HG03196 (cell line): ENCODE measurements around the gene GNB1L.
"Not testable (repeated sequence)": the region's sequence is repeated elsewhere in the genome, so short reads cannot be mapped to it uniquely, and the experiment has no call there.

Experiments used
- ATAC-seq: cut with Tn5 transposase; IDR thresholded peaks from one replicate; pipeline ENCODE4 v1.9.1; 2021; ENCODE audit not compliant: unreplicated experiment

Gene GNB1L

DNA sequence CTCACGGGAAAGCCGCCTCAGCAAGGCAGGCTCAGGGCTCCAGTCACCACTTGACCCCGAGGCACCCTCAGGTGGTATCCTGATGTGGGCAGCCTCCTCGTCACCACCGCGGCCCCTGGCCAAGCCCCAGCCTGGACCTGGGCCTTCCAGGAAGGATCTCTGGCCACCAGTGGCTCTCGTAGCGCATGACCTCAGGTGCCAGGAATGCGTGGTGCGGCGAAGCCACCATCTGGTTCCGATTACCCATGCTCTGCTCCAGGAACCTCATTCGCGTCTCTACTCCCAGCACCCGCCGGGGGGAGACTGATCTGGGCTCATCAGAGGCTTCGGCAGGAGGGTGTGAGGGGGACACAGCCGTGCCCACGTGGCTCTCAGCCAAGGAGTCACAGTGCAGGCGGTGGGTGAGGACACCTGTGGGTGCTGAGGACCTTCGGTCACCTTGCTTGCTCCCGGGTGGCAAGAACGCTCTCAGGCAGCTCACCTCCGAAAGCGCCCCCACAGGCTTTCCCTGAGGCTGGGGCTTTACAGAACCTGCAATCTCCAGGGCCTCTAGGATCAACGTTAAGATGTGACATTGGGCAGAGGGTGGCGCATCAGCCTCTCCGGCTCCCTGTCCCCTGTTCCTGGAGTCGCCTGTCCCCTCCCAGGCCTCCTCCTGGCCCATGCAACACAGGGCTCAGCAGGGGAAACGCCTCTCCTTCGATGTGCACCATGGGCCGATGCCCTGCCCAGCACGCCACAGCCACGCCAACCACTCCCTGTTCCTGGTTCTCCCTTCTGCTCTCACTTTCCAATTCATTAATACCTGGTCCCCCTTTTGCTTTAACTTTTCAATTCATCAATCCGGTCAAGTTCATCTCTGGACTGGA lies 55.1 kb downstream of the GNB1L start:
- ATAC-seq: no peak

DNA sequence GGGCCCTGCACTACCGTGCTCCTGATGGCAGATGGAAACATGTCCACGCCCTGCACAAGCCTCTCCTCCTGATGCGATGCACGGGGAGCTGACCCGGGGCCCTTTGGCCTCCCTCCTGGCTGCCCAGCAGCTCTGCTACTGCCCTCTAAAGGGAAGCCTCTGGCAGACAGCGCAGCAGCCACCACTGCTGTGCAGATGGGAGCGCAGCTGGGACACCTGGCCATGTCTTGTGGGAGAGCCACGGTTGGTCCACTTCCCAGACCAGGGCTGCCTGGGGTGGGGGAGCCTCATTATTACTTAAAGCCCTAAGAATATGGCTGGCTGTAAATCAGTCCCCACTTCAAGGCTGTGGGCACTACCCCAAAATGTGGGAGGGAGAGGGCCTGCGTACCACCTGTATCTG lies 55.8 kb downstream of the GNB1L start:
- no peak for ATAC-seq

- ATAC-seq: no peak
These were observed 56.5 kb downstream of the GNB1L start for GRCh38 chr22:19798003-19798665.

DNA sequence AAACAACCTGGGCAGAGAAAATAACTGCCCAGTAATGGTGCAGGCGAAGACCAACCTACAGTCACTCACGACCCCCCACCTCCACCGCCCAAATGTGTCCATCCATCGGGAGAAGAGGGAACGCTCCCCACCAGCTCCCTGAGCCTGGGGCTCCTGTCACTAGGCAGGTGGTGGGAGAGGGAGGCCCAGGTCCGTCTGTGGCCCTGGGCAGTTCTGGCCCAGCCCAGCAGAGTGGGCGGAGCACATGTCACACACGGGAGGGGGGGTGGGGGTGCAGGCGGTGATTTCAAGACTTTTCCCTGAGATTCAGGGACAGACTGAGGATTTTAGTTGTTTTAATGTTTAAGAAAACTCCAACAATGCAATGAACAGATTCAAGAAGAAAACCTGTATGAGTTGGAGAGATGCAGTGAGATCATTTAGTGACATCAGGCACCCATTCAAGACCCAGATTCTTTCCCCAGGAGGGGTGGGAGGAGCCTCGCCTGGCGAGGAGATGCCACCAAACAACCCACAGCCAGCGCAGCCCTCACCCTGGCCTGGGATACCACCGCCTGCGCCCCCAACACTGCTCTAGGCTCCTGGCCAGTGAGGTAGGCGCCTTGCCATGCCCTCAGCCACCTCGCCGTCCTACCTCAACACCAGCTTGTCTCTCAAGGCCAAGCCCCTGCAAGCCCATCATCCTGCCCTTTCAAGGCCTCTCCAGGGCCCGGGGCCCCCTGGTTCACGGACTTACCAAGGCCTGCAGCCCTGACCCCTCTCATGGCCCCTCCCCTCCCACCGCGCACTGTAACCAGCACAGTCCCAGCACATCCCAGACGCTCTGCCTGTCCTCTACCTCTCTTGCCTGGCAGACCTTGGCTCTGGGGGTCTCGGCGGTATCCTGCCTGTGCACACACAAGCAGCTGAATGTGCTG lies 57.3 kb downstream of the GNB1L start:
- ATAC-seq: no peak

- no peak for ATAC-seq
These were observed 58.5 kb downstream of the GNB1L start for GRCh38 chr22:19796160-19796559.

- ATAC-seq: no peak
These were observed 59.1 kb downstream of the GNB1L start for GRCh38 chr22:19795617-19796008.

DNA sequence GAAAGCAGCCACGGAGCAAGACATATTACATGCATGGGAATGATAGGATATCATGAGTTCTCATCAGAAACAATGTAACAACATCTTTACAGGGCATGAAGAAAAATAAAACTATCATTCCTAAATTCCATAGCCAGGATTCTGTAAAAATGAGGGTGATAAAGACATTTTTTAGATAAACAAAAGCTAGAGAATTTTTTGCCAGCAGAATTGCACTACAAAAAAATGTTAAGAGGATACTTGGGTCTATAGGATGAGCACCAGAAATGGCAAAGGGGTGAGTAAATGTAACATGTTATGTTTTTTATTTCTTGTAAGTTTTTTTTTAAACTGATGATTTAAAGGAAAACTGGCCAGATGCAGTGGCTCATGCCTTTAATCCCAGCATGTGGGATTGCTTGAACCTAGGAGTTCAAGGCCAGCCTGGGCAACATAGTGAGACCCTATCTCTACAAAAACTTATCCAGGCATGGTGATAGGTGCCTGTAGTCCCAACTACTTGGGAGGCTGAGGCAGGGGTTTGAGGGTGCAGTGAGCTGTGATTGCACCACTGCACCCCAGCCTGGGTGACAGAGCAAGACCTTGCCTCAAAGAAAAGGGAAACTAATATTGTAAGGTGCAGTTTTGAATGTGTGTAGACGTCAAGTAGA lies 60.9 kb downstream of the GNB1L start:
- ATAC-seq: no peak

DNA sequence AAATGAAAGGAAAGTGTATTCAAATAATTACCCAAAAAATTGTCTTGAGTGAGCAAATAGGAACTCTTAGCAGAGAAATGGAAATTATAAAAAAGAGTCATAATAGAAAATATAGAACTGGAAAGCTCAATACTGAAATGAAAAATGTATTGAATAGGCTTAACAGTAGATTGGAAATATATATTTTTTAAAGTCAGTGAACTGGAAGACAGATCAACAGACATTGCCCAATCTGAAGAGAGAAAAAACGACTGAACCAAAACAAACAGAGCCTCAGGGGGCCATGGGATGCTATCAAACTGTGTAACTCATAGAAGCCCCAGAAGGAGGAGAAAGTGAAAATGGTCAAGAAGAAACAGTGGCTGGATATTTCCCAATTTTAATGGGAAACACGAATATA lies 61.5 kb downstream of the GNB1L start:
- no peak for ATAC-seq

DNA sequence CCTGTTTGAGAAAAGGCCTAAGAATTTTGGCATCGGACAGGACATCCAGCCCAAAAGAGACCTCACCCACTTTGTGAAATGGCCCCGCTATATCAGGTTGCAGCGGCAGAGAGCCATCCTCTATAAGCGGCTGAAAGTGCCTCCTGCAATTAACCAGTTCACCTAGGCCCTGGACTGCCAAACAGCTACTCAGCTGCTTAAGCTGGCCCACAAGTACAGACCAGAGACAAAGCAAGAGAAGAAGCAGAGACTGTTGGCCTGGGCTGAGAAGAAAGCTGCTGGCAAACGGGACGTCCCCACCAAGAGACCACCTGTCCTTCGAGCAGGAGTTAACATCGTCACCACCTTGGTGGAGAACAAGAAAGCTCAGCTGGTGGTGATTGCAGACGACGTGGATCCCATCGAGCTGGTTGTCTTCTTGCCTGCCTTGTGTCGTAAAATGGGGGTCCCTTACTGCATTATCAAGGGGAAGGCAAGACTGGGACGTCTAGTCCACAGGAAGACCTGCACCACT lies 62.2 kb downstream of the GNB1L start:
- ATAC-seq: not testable (repeated sequence)

- ATAC-seq: no peak
These were observed 62.8 kb downstream of the GNB1L start for GRCh38 chr22:19791894-19792293.

DNA sequence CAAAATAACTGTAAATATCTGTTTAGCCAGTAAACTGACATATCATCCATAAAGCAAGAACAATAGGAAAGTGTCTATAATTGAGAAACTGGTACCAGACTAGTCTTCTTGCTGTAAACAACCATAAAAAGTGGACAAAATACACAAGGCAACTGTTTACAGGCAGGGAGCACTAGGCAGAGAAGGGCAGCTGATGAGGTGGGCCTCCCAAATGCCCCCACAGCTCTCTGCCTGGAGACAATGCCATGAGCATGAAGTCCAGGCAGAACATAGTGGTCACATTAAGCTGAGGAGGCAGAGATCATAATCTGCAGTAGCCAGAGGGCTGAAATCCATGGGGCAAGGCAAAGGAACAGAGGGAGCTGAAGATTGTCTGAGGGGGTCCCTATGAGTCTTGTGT lies 63.4 kb downstream of the GNB1L start:
- ATAC-seq: no peak

- ATAC-seq: no peak
These were observed 64.8 kb downstream of the GNB1L start for GRCh38 chr22:19789828-19790227.

GRCh38 chr22:19789406-19789805 lies 65.3 kb downstream of the GNB1L start:
- ATAC-seq: no peak

DNA sequence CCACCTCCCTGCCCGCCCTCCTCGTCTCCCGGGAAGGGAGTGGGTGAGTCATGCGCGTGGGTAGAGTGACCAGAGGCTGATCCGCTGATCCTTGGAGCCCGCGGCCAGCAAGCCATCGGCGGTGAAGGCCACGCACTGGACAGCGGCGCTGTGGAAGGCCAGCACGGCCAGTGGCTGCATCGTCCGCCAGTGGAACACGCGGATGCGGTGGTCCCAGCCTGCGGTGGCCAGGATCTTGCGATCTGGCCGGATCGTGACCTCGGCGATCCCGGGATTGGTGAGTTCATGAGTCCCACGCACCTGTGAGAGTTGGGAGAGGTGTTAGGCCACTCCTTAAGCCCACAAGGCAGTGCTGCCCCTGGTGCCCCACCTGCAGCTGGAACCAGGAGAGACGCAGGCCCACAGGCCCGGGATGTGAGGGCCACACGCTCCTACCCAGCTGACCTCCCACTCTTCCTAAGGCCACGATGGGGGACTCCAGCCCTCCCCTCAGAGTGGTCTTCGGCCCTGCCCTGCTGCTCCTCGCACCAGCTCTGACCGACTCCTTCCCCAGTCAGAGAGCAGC lies 65.9 kb downstream of the GNB1L start:
- no peak for ATAC-seq

DNA sequence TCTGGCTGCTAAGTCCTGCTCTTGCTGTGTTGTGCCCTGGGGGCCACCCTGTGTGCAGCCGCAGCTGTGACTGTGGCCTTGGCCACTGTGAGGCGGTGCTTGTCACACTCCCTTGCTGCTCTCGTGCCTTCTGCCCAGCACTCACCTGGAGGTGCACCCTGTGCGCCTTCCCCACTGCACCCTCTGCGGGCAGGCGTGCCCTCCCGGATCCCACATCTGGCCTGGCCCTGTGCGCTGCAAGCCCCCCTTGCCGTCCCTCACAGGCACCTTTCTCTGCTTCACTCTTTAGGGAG lies 66.9 kb downstream of the GNB1L start:
- no peak for ATAC-seq

DNA sequence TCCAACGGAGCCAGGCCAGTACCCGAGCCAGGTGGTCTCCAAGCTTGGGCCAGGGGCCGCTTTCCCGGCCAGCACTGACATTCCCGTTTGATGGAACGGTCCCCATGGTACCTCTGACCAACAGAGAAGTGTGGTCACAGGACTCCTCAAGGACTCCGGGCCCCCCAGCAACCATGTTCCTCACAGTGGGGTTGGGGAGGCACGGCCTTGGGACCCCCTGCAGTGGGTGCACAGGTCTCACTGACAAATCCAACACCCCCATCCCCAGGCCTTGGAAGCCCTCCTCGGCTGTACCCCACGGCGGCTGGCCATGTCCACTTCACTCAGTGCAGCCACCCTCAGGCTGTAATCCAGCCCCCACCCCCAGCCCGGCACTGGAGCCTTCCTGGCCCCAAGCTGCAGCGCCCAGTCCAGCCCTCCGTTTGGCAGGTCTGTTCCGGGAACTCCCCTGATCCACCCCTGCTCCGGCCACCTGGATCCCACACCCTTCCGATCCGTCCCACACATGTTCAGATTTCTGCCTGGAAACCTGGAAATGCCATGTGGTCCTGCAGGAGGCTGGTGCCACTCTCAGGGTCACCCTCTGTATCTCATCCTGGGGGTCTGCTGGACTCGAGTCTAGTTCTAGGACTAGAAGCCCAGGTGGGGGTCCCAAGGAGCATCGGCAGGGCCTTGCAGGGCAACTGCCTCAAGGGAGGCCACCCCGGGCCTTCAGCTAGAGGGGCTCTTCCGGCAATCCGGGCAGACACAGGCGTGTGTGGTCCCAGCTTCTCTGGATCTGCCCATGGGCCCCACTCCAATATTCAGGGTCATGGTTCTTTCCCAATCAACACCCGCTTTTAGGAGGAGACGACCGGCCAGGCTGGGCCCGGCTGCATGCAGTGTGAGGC lies 67.5 kb downstream of the GNB1L start:
- ATAC-seq: no peak

DNA sequence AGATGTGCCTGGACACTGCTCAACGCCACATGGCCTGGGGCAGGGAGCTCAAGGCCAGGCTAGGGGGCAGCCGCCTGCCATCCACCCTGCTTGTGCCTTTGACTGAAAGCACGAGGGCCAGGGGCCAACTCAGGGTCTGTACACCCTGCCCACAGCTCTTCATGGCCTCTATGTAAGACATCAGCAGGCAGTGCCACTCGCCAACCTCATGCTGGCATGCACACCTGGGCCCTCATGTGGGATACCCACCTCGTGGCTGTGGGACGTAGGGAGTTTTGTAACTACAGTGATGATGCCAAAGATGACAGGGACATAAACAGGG lies 68.4 kb downstream of the GNB1L start:
- no peak for ATAC-seq

DNA sequence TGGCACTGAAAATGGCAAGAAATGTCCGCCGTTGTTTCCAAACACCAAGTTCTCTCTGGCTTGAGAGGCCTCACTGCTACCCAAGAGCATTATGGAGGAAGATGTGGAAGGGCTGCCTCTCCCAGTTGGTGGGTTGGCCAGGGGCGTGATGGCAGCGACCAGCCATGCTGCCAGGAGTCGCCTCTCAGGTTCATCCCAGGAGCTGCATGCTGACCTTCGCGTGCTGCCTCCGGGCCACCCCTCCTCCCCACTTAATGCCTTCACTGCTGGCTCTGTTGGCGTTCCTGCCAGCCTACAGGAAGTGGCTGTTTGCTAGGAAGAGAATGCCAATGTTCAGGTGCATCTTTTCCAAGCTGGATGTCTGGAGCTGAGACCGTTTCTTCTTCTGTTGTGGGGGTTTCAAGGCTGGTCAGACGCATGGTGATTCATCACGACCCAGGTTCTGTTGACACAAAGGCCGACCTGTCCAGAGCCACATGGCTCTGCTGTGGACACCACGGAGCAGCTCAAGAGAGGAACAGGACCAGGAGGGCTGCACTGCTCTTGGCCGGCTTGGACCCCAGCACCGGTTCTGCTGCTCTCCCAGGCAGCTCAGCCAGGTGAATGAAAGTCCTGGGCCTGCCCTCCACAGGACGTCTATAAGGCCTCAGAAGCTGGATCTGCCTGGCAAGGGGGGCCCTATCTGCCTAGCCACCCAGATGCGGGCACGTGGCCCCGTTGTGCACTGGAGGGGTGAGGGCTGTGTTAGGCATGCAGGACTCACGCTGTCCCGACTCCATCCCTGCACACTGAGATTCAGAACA lies 69.0 kb downstream of the GNB1L start:
- no peak for ATAC-seq
